Measurements from ENCODE around the gene VARS2.

Gene VARS2

GRCh38 chr6:30881392-30882203 is 32.4 kb upstream of the VARS2 start:
- peaks cover 46% of the 10 kb centered on the region for H3K4me1 Mint-ChIP-seq (ENCODE audit: low read depth)
- H3K36me3 Mint-ChIP-seq, result no peaks in the 10 kb centered on the region
- H3K27ac Mint-ChIP-seq, result peak overlapping the region; percentile 78
- H3K9me3 Mint-ChIP-seq (ENCODE audit: low read depth), result no peaks in the 10 kb centered on the region
- no peaks in the 10 kb centered on the region for H3K27me3 Mint-ChIP-seq
- H3K4me3 Mint-ChIP-seq, result peak overlapping the region; percentile 27

GRCh38 chr6:30882204-30882758 is 31.8 kb upstream of the VARS2 start:
- Mint-ChIP-seq H3K4me1 (ENCODE audit: low read depth) (peaks cover 46% of the 10 kb centered on the region), H3K27ac (no peak overlapping the region), H3K4me3 (no peak overlapping the region), H3K27me3 (no peaks in the 10 kb centered on the region), H3K9me3 (ENCODE audit: low read depth) (no peaks in the 10 kb centered on the region), H3K36me3 (no peaks in the 10 kb centered on the region)

- peak overlapping the region; percentile 83 for H3K27ac Mint-ChIP-seq
- no peaks in the 10 kb centered on the region for H3K27me3 Mint-ChIP-seq
Measured at GRCh38 chr6:30882759-30883684, 31.0 kb upstream of the VARS2 start.

GRCh38 chr6:30883685-30884520 is 30.1 kb upstream of the VARS2 start, which contains the start of gene DDR1:
TSS of gene DDR1 (plus strand) at chr6:30884519. CDS start at chr6:30888730, 4,211 bp downstream.
- peak within 1 kb of the TSS; percentile 83 for H3K27ac Mint-ChIP-seq
- peaks cover 3% of the 10 kb centered on the region for H3K36me3 Mint-ChIP-seq
- no peaks in the 10 kb centered on the region for H3K9me3 Mint-ChIP-seq (ENCODE audit: low read depth)
- peak within 1 kb of the TSS; percentile 90 for H3K4me3 Mint-ChIP-seq
- H3K27me3 Mint-ChIP-seq, result no peaks in the 10 kb centered on the region
- H3K4me1 Mint-ChIP-seq (ENCODE audit: low read depth), result peaks cover 31% of the 10 kb centered on the region

More at GRCh38 chr6:30882759-30883684, 31.0 kb upstream of the VARS2 start:
- Mint-ChIP-seq H3K4me1 (ENCODE audit: low read depth) (peaks cover 39% of the 10 kb centered on the region), H3K9me3 (ENCODE audit: low read depth) (no peaks in the 10 kb centered on the region), H3K36me3 (no peaks in the 10 kb centered on the region), H3K4me3 (peak overlapping the region; percentile 67)

- no peaks in the 10 kb centered on the region for H3K9me3 Mint-ChIP-seq (ENCODE audit: low read depth)
- no peaks in the 10 kb centered on the region for H3K27me3 Mint-ChIP-seq
- H3K27ac Mint-ChIP-seq, result peak overlapping the region; percentile 81
- H3K4me1 Mint-ChIP-seq (ENCODE audit: low read depth), result peaks cover 33% of the 10 kb centered on the region
- H3K4me3 Mint-ChIP-seq, result peak overlapping the region; percentile 90
- peaks cover 3% of the 10 kb centered on the region for H3K36me3 Mint-ChIP-seq
Measured at GRCh38 chr6:30884521-30885480, 29.2 kb upstream of the VARS2 start.

- H3K36me3 Mint-ChIP-seq, result peaks cover 3% of the 10 kb centered on the region
- no peaks in the 10 kb centered on the region for H3K27me3 Mint-ChIP-seq
- H3K9me3 Mint-ChIP-seq (ENCODE audit: low read depth), result no peaks in the 10 kb centered on the region
- peaks cover 33% of the 10 kb centered on the region for H3K4me1 Mint-ChIP-seq (ENCODE audit: low read depth)
- H3K27ac Mint-ChIP-seq, result peak overlapping the region; percentile 81
- H3K4me3 Mint-ChIP-seq, result peak overlapping the region; percentile 90
Measured at GRCh38 chr6:30885481-30885998, 28.5 kb upstream of the VARS2 start.

- H3K4me1 Mint-ChIP-seq (ENCODE audit: low read depth), result peaks cover 33% of the 10 kb centered on the region
- peaks cover 3% of the 10 kb centered on the region for H3K36me3 Mint-ChIP-seq
- peak overlapping the region; percentile 90 for H3K4me3 Mint-ChIP-seq
- no peaks in the 10 kb centered on the region for H3K9me3 Mint-ChIP-seq (ENCODE audit: low read depth)
- H3K27me3 Mint-ChIP-seq, result no peaks in the 10 kb centered on the region
- H3K27ac Mint-ChIP-seq, result peak overlapping the region; percentile 81
Measured at GRCh38 chr6:30885999-30886896, 27.8 kb upstream of the VARS2 start.

GRCh38 chr6:30886897-30887255 is 27.2 kb upstream of the VARS2 start:
- Mint-ChIP-seq H3K27ac (no peak overlapping the region), H3K27me3 (no peaks in the 10 kb centered on the region), H3K9me3 (ENCODE audit: low read depth) (no peaks in the 10 kb centered on the region), H3K4me1 (ENCODE audit: low read depth) (peaks cover 33% of the 10 kb centered on the region), H3K4me3 (peak overlapping the region; percentile 90), H3K36me3 (peaks cover 3% of the 10 kb centered on the region)

GRCh38 chr6:30887901-30888815 is 25.9 kb upstream of the VARS2 start:
- Mint-ChIP-seq H3K36me3 (peaks cover 7% of the 10 kb centered on the region), H3K27ac (peak overlapping the region; percentile 43), H3K9me3 (ENCODE audit: low read depth) (no peaks in the 10 kb centered on the region), H3K4me1 (ENCODE audit: low read depth) (peaks cover 30% of the 10 kb centered on the region), H3K27me3 (no peaks in the 10 kb centered on the region), H3K4me3 (no peak overlapping the region)

- H3K36me3 Mint-ChIP-seq, result peaks cover 7% of the 10 kb centered on the region
- H3K27me3 Mint-ChIP-seq, result no peaks in the 10 kb centered on the region
- no peak overlapping the region for H3K4me3 Mint-ChIP-seq
- no peaks in the 10 kb centered on the region for H3K9me3 Mint-ChIP-seq (ENCODE audit: low read depth)
- peaks cover 24% of the 10 kb centered on the region for H3K4me1 Mint-ChIP-seq (ENCODE audit: low read depth)
- peak overlapping the region; percentile 22 for H3K27ac Mint-ChIP-seq
Measured at GRCh38 chr6:30888816-30889495, 25.1 kb upstream of the VARS2 start.

GRCh38 chr6:30889496-30889885 is 24.5 kb upstream of the VARS2 start:
- Mint-ChIP-seq H3K36me3 (peaks cover 7% of the 10 kb centered on the region), H3K4me3 (no peak overlapping the region), H3K27ac (no peak overlapping the region), H3K9me3 (ENCODE audit: low read depth) (no peaks in the 10 kb centered on the region), H3K27me3 (no peaks in the 10 kb centered on the region), H3K4me1 (ENCODE audit: low read depth) (peaks cover 24% of the 10 kb centered on the region)
